IPS-15b (cell line): ENCODE data around the gene MID2.

Source experiments
- H3K27me3 ChIP-seq: one replicate; pipeline ENCODE4 v1.6.1; 2013; ENCODE audit warnings: low read length; ENCODE audit not compliant: control insufficient read depth, insufficient read depth
- H3K36me3 ChIP-seq: one replicate; pipeline ENCODE4 v1.6.1; 2013; ENCODE audit warnings: low read length; ENCODE audit not compliant: control insufficient read depth, insufficient read depth
- H3K4me1 ChIP-seq: one replicate; pipeline ENCODE4 v1.6.1; 2013; ENCODE audit warnings: mild to moderate bottlenecking, low read length; ENCODE audit not compliant: control insufficient read depth, insufficient read depth
- H3K4me3 ChIP-seq: one replicate; pipeline ENCODE4 v1.5.1; 2013; ENCODE audit warnings: low read depth, low read length
- H3K9ac ChIP-seq: one replicate; pipeline ENCODE4 v1.6.1; 2013; ENCODE audit warnings: low read depth, mild to moderate bottlenecking, low read length
- H3K9me3 ChIP-seq: one replicate; pipeline ENCODE4 v1.6.1; 2013; ENCODE audit warnings: mild to moderate bottlenecking, low read length; ENCODE audit not compliant: control insufficient read depth, insufficient read depth

Gene MID2

DNA sequence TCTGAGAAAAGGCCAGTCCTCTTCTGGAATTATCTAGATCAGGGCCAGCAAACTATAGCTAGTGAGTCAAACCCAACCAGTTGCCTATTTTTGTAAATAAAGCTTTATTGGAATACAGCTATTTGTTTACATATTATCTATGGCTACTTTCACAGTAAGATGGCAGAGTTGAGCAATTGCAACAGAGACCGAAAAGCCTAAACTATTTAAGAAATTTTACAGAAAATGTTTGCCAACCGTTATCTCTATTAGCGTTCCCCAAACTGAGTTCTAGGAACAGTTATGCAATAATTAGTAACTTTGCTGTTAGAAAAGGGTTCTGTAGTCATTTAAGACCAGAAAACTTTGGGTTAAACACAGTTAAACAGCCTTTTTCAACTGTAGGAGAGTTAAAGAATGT is 146.0 kb downstream of the MID2 start:
- H3K9me3 ChIP-seq: no peaks in the 10 kb centered on the region
- peaks cover 15% of the 10 kb centered on the region for H3K4me1 ChIP-seq
- H3K4me3 ChIP-seq: no peak overlapping the region
- no peaks in the 10 kb centered on the region for H3K27me3 ChIP-seq
- no peak overlapping the region for H3K9ac ChIP-seq
- H3K36me3 ChIP-seq: peaks cover 8% of the 10 kb centered on the region
